NCI-H774 (cell line): ENCODE data around the gene MAML3.

Experiments used
- DNase-seq: peaks from one replicate; lab custom pipeline; 2025; lab: John Stamatoyannopoulos, UW

MAML3 gene

GRCh38 chr4:140153718-140154571 is at the start of gene MAML3:
MAML3 (minus strand) TSS chr4:140154184; CDS start chr4:140153327, 857 bp downstream.
- DNase-seq = peak; percentile 82

GRCh38 chr4:140198942-140199341 is 45.0 kb upstream of the MAML3 start:
- DNase-seq = no peak

- DNase-seq = no peak
These were observed 41.8 kb upstream of the MAML3 start for GRCh38 chr4:140195806-140196205.

GRCh38 chr4:140189805-140190204 is 35.8 kb upstream of the MAML3 start:
- DNase-seq = no peak

- no peak for DNase-seq
These were observed 35.0 kb upstream of the MAML3 start for GRCh38 chr4:140188975-140189374.

- DNase-seq = no peak
These were observed 33.3 kb upstream of the MAML3 start for GRCh38 chr4:140187316-140187695.

GRCh38 chr4:140186651-140187315 is 32.8 kb upstream of the MAML3 start:
- DNase-seq = no peak

- no peak for DNase-seq
These were observed 32.1 kb upstream of the MAML3 start for GRCh38 chr4:140186082-140186438.

GRCh38 chr4:140185412-140186081 is 31.6 kb upstream of the MAML3 start:
- DNase-seq = peak; percentile 4

- DNase-seq = no peak
These were observed 29.3 kb upstream of the MAML3 start for GRCh38 chr4:140183270-140183669.

GRCh38 chr4:140180577-140180976 is 26.6 kb upstream of the MAML3 start:
- no peak for DNase-seq

GRCh38 chr4:140176735-140177134 is 22.8 kb upstream of the MAML3 start:
- no peak for DNase-seq

GRCh38 chr4:140174543-140174942 is 20.6 kb upstream of the MAML3 start:
- no peak for DNase-seq

GRCh38 chr4:140172960-140173359 is 19.0 kb upstream of the MAML3 start:
- no peak for DNase-seq

GRCh38 chr4:140170299-140170698 is 16.3 kb upstream of the MAML3 start:
- no peak for DNase-seq

GRCh38 chr4:140168936-140169335 is 15.0 kb upstream of the MAML3 start:
- no peak for DNase-seq

- DNase-seq = no peak
These were observed 14.5 kb upstream of the MAML3 start for GRCh38 chr4:140168474-140168873.

GRCh38 chr4:140163029-140163810 is 9.2 kb upstream of the MAML3 start:
- DNase-seq = no peak

GRCh38 chr4:140162596-140162995 is 8.6 kb upstream of the MAML3 start:
- no peak for DNase-seq

GRCh38 chr4:140158365-140159030 is 4.5 kb upstream of the MAML3 start:
- DNase-seq = peak; percentile 65

- DNase-seq = no peak
These were observed 3.4 kb upstream of the MAML3 start for GRCh38 chr4:140157341-140157740.
